NCI-H1048 (cell line): ENCODE data around the gene FGD5.

Experiments used
- DNase-seq: peaks from one replicate; lab custom pipeline; 2025; lab: John Stamatoyannopoulos, UW

FGD5 gene

DNA sequence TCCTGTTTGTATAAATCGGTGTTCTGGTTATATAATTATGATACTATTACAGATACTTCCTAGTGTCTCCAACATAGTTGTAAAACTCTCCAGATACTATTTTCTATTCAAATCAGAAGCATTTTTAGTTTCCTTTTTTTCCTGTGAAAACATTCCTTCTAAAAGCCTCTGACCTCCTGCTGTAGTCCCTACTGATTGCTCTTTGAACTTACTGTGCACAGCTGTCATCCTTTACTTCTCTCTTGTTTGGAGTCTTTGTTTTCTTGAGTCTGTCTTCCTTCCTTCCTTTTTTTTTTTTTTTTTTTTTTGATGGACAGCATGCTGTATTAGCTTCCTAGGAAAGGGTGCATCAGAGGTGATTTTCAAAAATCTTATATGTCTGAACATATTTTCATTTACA is 157.6 kb downstream of the FGD5 start:
- no peak for DNase-seq

DNA sequence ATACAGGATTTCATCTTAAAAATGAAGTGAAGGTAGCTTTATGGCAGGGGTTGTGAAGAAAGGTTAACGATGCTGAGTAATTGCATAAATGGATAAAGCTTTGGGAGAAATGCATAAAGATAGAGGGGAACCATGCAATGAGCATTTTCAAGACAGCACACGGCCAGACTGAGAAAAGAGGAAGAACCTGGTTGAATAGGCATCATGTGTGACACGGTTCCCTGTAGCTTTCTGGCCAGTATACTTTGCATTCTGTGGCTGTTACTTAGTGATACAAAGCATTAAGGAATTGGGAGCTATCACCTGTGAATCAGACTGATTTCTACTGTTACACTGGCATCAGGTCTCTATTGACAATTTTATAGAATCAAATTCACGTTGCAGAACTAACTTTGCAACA is 161.9 kb downstream of the FGD5 start:
- no peak for DNase-seq
